Activated T-cell treated with anti-CD3 and anti-CD28 coated beads for 4 hours (primary cell): ENCODE results near the gene SLC25A1.

Experiments
- DNase-seq: peaks from one replicate; pipeline ENCODE4 v3.0.0-alpha.2; 2020

Gene SLC25A1

GRCh38 chr22:19134874-19135273 is 43.7 kb downstream of the SLC25A1 start:
- no peak for DNase-seq

GRCh38 chr22:19134176-19134831 is 44.2 kb downstream of the SLC25A1 start:
- no peak for DNase-seq

GRCh38 chr22:19133561-19133960 is 45.0 kb downstream of the SLC25A1 start:
- DNase-seq: no peak

GRCh38 chr22:19132693-19133400 is 45.7 kb downstream of the SLC25A1 start:
- no peak for DNase-seq

- no peak for DNase-seq
Observed at GRCh38 chr22:19132153-19132552, 46.4 kb downstream of the SLC25A1 start.

- DNase-seq: no peak
Observed at GRCh38 chr22:19131685-19132015, 46.9 kb downstream of the SLC25A1 start.

- no peak for DNase-seq
Observed at GRCh38 chr22:19130959-19131684, 47.4 kb downstream of the SLC25A1 start, which contains the start of gene TSSK2. TSS of gene TSSK2 (plus strand) at chr22:19131308. CDS start at chr22:19131400, 92 bp downstream.

GRCh38 chr22:19129871-19130270 is 48.7 kb downstream of the SLC25A1 start:
- no peak for DNase-seq

GRCh38 chr22:19128946-19129727 is 49.4 kb downstream of the SLC25A1 start:
- no peak for DNase-seq

- no peak for DNase-seq
Observed at GRCh38 chr22:19128009-19128401, 50.5 kb downstream of the SLC25A1 start.

GRCh38 chr22:19127329-19128008 is 51.1 kb downstream of the SLC25A1 start:
- DNase-seq: no peak

GRCh38 chr22:19126309-19127273 is 51.9 kb downstream of the SLC25A1 start:
- no peak for DNase-seq
